Stimulated activated CD4-positive, alpha-beta T cell treated with anti-CD3 and anti-CD28 coated beads, TNF-alpha, amount 100 ng/mL, for 1 hour (primary cell): ENCODE results near the gene TM9SF3.

ENCODE experiments used
- DNase-seq, 3 donors: peaks; one replicate each; pipeline ENCODE4 v3.0.0-alpha.2; 2020; ENCODE audit warnings: low read depth in 3 of 3, low spot score in 1 of 3

The TM9SF3 gene

DNA sequence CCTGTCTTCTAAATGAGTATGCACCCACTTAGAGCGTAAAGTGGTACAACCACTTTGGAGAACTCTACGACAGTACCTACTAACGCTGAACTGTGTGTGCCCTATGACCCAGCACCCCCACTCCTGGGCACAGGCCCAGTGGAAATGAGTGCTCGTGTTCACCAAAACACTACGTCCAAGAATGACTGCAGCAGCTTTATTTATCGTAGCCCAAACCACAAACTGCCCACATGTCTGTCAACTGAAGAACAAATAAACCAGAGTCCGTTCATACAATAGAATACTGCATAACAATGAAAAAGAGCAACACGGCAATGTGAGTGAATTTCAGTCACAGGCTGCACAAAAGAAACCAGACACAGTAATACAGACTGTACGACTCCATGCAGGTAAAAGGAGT, 108.5 kb downstream of the TM9SF3 start:
- no peak for DNase-seq

DNA sequence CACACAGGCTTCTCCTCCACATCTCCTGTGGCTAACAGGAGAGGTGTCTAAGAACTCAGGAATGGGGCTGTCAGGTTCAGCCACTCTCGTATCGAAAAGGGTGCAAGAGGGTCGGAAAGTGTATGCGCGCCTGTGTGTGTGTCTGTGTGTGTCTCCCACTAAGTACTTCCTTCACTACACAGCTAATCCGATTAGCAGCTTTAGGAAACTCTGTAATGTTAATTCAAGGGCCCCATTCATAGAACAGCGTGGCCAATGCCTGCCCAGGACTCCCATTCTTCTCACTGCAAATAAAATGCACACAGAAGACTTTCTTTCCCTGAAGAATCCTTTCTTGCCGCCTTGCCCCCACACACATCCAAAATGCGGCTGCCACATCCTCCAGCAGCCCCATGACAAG, 112.9 kb downstream of the TM9SF3 start:
- no peak for DNase-seq

DNA sequence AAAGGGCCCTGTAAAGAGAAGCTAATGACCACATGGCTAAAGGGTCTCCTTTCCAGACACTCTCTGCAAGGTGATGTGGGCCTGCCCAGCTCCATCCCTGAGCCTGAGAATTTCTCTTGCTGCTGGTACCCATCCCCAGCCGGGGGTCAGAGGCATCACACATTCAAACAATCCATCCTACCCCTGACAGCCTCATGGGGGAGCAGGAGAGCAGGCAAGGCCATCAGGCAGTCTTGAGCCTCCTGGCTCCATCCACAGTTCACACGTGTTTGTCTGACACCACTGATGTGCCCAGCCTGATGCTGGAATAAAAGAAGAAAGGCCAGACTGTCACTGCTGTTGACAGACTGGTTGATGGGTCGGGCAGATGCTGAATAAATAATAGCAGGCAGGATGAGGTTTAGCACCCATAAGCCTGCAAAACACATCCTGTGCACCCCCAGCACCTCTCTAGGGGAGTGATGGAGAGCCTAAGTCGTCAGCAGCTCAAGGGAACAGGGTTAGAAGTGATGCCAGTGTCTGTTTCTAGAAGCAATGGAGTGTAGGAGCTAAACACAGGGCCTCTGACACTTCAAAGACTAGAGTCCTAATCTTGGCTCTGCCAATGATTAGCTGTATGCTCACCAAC, 116.6 kb downstream of the TM9SF3 start:
- DNase-seq, result no peak

DNA sequence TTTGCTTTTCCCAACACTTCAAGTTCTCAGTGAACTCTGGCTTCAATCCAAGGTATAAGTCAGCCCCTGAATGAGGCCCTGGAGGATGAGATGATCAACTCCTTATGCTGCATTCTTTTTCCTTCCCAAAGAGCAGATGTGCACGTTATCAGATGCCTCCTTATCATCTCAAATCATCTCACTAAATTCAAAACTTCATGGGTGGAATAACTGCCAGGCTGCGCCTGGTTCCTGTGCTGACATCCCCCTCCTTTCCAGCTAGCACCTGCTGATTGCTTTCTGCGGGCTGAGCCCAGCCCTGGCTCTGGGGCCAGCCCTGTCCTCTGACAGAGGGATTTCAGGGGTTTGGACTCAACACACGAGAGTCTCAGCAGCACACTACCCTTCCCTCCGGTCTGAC, 118.0 kb downstream of the TM9SF3 start:
- DNase-seq, result no peak
